Stomach (tissue), 9 donors: Measurements from ENCODE around the gene ATG4B. TPM values are rescaled to one million over a fixed set of nuclear protein-coding genes. Genes with fewer than 3 reads are reported as not detected.

Experiments used
- DNase-seq, 2 donors: peaks; one replicate each; pipeline versions ENCODE4 v3.0.0 to v3.0.0-alpha.2; 2013 to 2019
- H3K27ac ChIP-seq, 5 donors: fragments of 200-600 bp in 4 of 5; sonication (generic) in 4 of 5; one replicate each; pipeline ENCODE4 v1.5.1; 2013 to 2019; ENCODE audit warnings: mild to moderate bottlenecking in 1 of 5, moderate library complexity in 1 of 5
- H3K27me3 ChIP-seq, 3 donors: fragments of 200-600 bp; sonication (generic); one replicate each; pipeline ENCODE4 v1.5.1; 2017 to 2019; ENCODE audit warnings: mixed run types in 1 of 3
- H3K36me3 ChIP-seq, 4 donors: fragments of 200-600 bp; sonication (generic); 1 replicate in 3 of 4; 2 replicates in 1 of 4; pipeline ENCODE4 v1.5.1; 2016 to 2019
- H3K4me1 ChIP-seq, 4 donors: fragments of 200-600 bp; sonication (generic); one replicate each; pipeline ENCODE4 v1.5.1; 2016 to 2019
- H3K4me3 ChIP-seq, 4 donors: fragments of 200-600 bp; sonication (generic) in 3 of 4; one replicate each; pipeline ENCODE4 v1.5.1; 2016 to 2019; ENCODE audit warnings: mild to moderate bottlenecking in 1 of 4
- H3K9me3 ChIP-seq, 4 donors: fragments of 200-600 bp; sonication (generic); one replicate each; pipeline ENCODE4 v1.5.1; 2016 to 2019
- CTCF ChIP-seq, 7 experiments: fragments of 450-650 bp in 4 of 7; fragments of 200-600 bp in 3 of 7; sonication (generic) in 3 of 7; IDR thresholded peaks; one replicate each; pipeline ENCODE4 v1.5.1; 2016 to 2019; ENCODE audit warnings: antibody characterized with exemption in 7 of 7, control low read depth in 2 of 7, mild to moderate bottlenecking in 1 of 7
- EP300 ChIP-seq: sonication (generic); formaldehyde crosslinking; IDR thresholded peaks from one replicate; pipeline ENCODE4 v1.6.1; 2017; ENCODE audit warnings: antibody characterized with exemption
- POLR2A ChIP-seq, 4 donors: fragments of 450-650 bp; IDR thresholded peaks; one replicate each; pipeline ENCODE4 v1.6.1; 2016; ENCODE audit warnings: antibody characterized with exemption in 4 of 4, control low read depth in 2 of 4, mild to moderate bottlenecking in 1 of 4, moderate library complexity in 1 of 4
- POLR2AphosphoS5 ChIP-seq, 3 donors: sonication (generic); formaldehyde crosslinking; IDR thresholded peaks; one replicate each; pipeline ENCODE4 v1.6.1; 2016; ENCODE audit warnings: antibody characterized with exemption in 3 of 3
- WGBS, 5 donors: extraction: QIAGEN DNeasy Blood & Tissue Kit in 3 of 5; methylation state at CpG; one replicate each; pipeline versions ENCODE4 v1.1.5 to v1.1.7; 2013 to 2018; 5-methylcytosine and 5-hydroxymethylcytosine counted together
- intact Hi-C: fragments of 100-400 bp; cut with DNase I; formaldehyde crosslinking; loops from one replicate; pipeline ENCODE4 v1.15.1; 2023; ENCODE audit warnings: low total_unique reads
- polyA plus RNA-seq, 3 donors: library from polyadenylated mRNA; stranded (reverse); fragments of 200-250 nt; gene quantifications; one replicate each; pipeline ENCODE4 v1.2.3, GENCODE V29; 2013
- total RNA-seq, 5 donors: library from RNA; depleted of rRNA; stranded (reverse); fragments of >200 nt; gene quantifications; one replicate each; pipeline versions ENCODE4 v1.1.0 to v1.2.3, GENCODE V29; 2014 to 2016
- donor health status: healthy with polysubstance abuse.
- donor health status: Bipolar disorder and iron deficiency.
- donor health status: healthy.

The ATG4B gene
- total and polyA plus RNA-seq, 8 donors = 31.5 to 162 (median 61.2) TPM

GRCh38 chr2:241649404-241649803 is 11.9 kb downstream of the ATG4B start:
- Histone ChIP-seq H3K27ac (no peak overlapping the region), H3K4me1 (peaks cover 4 to 34% (median 18%) of the 10 kb centered on the region in 4 donors)

GRCh38 chr2:241649927-241650326 is 12.4 kb downstream of the ATG4B start:
- 82 to 90% (median 84%) methylated on average over 6 of the region's 6 CpGs for WGBS, 5 donors
- H3K9me3 ChIP-seq = no peaks in the 10 kb centered on the region
- no peak overlapping the region for H3K4me3 ChIP-seq
- H3K27ac ChIP-seq = no peak overlapping the region
- peaks cover 4 to 34% (median 18%) of the 10 kb centered on the region in 4 donors for H3K4me1 ChIP-seq
- no peak for DNase-seq
- TF ChIP-seq POLR2AphosphoS5 (IDR thresholded peaks at IDR 0.05) = no peak
- TF ChIP-seq CTCF (IDR thresholded peaks at IDR 0.05) = no peak
- no peak for TF ChIP-seq POLR2A (IDR thresholded peaks at IDR 0.05)
- no peak for TF ChIP-seq EP300
- intact Hi-C loops = no loop called here
- H3K27me3 ChIP-seq = no peaks in the 10 kb centered on the region
- peaks cover 27 to 53% (median 49%) of the 10 kb centered on the region in 4 donors for H3K36me3 ChIP-seq

More at GRCh38 chr2:241649404-241649803, 11.9 kb downstream of the ATG4B start:
- H3K4me3 ChIP-seq = no peak overlapping the region
- intact Hi-C loops = no loop called here
- no peak for DNase-seq
- peaks cover 22 to 49% (median 44%) of the 10 kb centered on the region in 4 donors for H3K36me3 ChIP-seq
- WGBS, 5 donors = 59 to 77% (median 63%) methylated on average over 4 of the region's 4 CpGs
- TF ChIP-seq POLR2AphosphoS5 (IDR thresholded peaks at IDR 0.05) (no peak), POLR2A (IDR thresholded peaks at IDR 0.05) (no peak), CTCF (IDR thresholded peaks at IDR 0.05) (no peak), EP300 (no peak)
- H3K27me3 ChIP-seq = no peaks in the 10 kb centered on the region
- H3K9me3 ChIP-seq = no peaks in the 10 kb centered on the region

GRCh38 chr2:241652142-241652541 is 14.6 kb downstream of the ATG4B start:
- DNase-seq = no peak
- Histone ChIP-seq H3K36me3 (peaks cover 44 to 66% (median 64%) of the 10 kb centered on the region in 4 donors), H3K27ac (no peak overlapping the region), H3K9me3 (no peaks in the 10 kb centered on the region), H3K4me3 (no peak overlapping the region), H3K4me1 (peaks cover 0 to 29% (median 11%) of the 10 kb centered on the region in 4 donors), H3K27me3 (no peaks in the 10 kb centered on the region)
- intact Hi-C loops = no loop called here
- TF ChIP-seq CTCF (IDR thresholded peaks at IDR 0.05) (no peak), EP300 (no peak), POLR2A (IDR thresholded peaks at IDR 0.05) (no peak), POLR2AphosphoS5 (IDR thresholded peaks at IDR 0.05) (no peak)
- WGBS, 5 donors = 95 to 98% (median 97%) methylated on average over 9 of the region's 9 CpGs

GRCh38 chr2:241652722-241653121 is 15.2 kb downstream of the ATG4B start:
- H3K27ac ChIP-seq = no peak overlapping the region
- H3K9me3 ChIP-seq = no peaks in the 10 kb centered on the region
- H3K4me1 ChIP-seq = peaks cover 0 to 25% (median 10%) of the 10 kb centered on the region in 4 donors
- TF ChIP-seq POLR2A (IDR thresholded peaks at IDR 0.05) (no peak), POLR2AphosphoS5 (IDR thresholded peaks at IDR 0.05) (no peak), EP300 (no peak), CTCF (IDR thresholded peaks at IDR 0.05) (no peak)
- no peak overlapping the region for H3K4me3 ChIP-seq
- 92 to 98% (median 95%) methylated on average over 8 to 9 of the region's 9 CpGs for WGBS, 5 donors
- intact Hi-C loops = no loop called here
- H3K27me3 ChIP-seq = no peaks in the 10 kb centered on the region
- H3K36me3 ChIP-seq = peaks cover 44 to 72% (median 70%) of the 10 kb centered on the region in 4 donors
- DNase-seq = no peak
